D721Med (cell line): ENCODE data around the gene RMI2.

ENCODE experiments used
- DNase-seq: peaks from one replicate; pipeline ENCODE4 v3.0.0; 2011; ENCODE audit warnings: low spot score; ENCODE audit not compliant: insufficient read length
- FAIRE-seq: peaks from 2 replicates; lab custom pipeline; 2011; peaks lifted over from hg19 to GRCh38; lab: Jason Lieb, UNC
- TF ChIP-seq, protein P1 (sequence below): IDR thresholded peaks from 2 replicates; pipeline ENCODE4 v1.5.1; 2012; ENCODE audit warnings: mild to moderate bottlenecking, control low read depth; ENCODE audit not compliant: insufficient read depth; ENCODE audit errors: missing control alignments

Gene RMI2

DNA sequence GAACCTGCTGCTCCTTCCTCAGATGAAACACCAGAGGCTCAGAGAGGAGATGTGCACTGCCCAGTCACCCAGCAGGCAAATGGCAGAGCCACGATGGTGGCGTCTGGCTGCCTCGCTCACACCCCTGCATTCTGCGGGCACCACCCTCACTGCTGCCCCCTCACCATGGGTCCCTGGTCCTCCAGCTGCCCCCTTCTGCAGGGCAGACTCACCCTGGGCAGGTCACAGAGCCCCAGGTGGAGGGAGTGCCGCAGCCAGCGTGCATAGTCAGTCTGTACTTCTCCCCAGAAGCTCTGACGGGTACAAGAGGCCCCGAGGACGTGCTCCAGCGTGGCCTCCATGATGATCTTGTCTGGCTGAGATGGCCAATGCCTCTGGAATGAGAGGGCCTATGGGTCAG, 52.9 kb downstream of the RMI2 start:
- TF ChIP-seq, protein P1, sequence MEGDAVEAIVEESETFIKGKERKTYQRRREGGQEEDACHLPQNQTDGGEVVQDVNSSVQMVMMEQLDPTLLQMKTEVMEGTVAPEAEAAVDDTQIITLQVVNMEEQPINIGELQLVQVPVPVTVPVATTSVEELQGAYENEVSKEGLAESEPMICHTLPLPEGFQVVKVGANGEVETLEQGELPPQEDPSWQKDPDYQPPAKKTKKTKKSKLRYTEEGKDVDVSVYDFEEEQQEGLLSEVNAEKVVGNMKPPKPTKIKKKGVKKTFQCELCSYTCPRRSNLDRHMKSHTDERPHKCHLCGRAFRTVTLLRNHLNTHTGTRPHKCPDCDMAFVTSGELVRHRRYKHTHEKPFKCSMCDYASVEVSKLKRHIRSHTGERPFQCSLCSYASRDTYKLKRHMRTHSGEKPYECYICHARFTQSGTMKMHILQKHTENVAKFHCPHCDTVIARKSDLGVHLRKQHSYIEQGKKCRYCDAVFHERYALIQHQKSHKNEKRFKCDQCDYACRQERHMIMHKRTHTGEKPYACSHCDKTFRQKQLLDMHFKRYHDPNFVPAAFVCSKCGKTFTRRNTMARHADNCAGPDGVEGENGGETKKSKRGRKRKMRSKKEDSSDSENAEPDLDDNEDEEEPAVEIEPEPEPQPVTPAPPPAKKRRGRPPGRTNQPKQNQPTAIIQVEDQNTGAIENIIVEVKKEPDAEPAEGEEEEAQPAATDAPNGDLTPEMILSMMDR = no peak
- FAIRE-seq (no peak), DNase-seq (no peak)

DNA sequence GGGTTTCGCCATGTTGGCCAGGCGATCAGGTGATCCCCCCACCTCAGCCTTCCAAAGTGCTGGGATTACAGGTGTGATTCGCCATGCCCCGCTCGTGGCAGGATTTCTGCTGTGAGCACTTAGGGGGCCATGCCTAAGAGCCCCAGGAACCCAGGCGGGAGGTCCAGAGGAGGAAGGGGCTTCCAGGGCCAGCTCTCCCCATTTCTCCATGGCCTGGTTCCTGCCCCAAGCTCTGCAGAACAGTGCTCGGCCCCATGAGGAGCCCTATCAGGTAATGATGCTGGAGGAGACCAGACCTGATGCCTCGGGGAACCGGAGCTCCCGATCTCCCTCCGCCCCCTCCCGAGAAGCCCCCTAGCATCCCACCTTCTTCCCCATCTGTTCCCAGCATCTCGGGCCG, 53.6 kb downstream of the RMI2 start:
- no peak for DNase-seq
- TF ChIP-seq, protein P1 = no peak
- no peak for FAIRE-seq

DNA sequence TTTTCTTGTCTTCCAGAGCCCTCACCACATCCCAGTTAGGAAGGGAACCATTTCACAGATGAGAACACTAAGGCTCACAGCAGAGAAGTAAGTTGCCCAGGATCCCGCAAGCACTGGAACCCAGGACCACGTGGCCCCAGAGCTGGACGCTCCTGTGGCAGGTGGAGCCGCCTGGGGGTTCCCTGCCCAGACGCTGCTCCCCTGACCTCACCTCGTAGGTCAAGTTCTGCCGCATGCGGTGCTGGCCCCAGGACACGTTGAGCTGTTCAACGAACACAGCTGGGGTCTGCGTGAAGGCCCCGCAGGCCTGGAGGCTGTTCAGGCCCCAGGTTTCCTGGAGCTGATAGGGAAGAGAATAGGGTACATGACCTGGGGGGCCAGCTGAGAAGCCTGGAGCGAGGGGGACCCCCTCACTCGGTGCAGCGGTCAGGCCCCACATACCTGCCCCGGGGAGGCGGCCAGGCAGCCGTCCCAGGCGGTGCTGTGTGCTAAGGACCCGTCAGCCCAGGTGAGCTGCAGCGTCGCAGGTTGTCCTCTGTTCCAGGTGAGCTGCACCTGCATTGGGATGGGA, 54.1 kb downstream of the RMI2 start:
- TF ChIP-seq, protein P1 = no peak
- no peak for FAIRE-seq
- DNase-seq = no peak

DNA sequence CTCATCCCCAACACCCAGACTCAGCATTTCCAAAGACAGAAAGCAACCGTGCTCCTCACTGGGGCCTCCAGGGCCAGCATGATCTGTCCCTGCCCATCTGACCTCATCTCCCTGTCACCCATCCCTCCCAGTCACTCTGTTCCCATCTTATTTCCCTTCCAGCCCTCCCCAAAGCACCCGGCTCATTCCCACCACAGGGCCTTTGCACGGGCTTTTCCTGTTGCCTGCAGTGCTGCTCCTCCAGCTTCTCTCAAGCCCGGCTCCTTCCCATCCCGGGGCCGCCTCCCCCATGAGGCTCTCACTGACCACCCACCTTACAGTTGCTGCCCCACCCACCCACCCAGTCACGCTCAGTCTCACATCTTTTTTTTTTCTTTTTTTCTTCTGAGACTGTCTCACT, 54.8 kb downstream of the RMI2 start:
- FAIRE-seq (no peak), DNase-seq (no peak)
- TF ChIP-seq, protein P1 = no peak
